ENCODE measurements around the gene GSE1.

GSE1 gene

GRCh38 chr16:85628645-85629044, 15.5 kb downstream of the GSE1 start:
- no peak for TF ChIP-seq ZFX (IDR thresholded peaks at IDR 0.05)
- no peak overlapping the region for H3K27ac ChIP-seq

- TF ChIP-seq CTCF (conservative IDR thresholded peaks at IDR 0.05) (no peak), ZFX (IDR thresholded peaks at IDR 0.05) (no peak)
- no peak overlapping the region for H3K27ac ChIP-seq
Measured at GRCh38 chr16:85629326-85629725, 16.2 kb downstream of the GSE1 start.

GRCh38 chr16:85629853-85630252, 16.7 kb downstream of the GSE1 start:
- TF ChIP-seq CTCF (conservative IDR thresholded peaks at IDR 0.05) (no peak), ZFX (IDR thresholded peaks at IDR 0.05) (no peak)
- no peak overlapping the region for H3K27ac ChIP-seq

GRCh38 chr16:85631230-85631629, 18.1 kb downstream of the GSE1 start:
- TF ChIP-seq CTCF (conservative IDR thresholded peaks at IDR 0.05) (no peak), ZFX (IDR thresholded peaks at IDR 0.05) (no peak)
- H3K27ac ChIP-seq: no peak overlapping the region

GRCh38 chr16:85631802-85632393, 18.8 kb downstream of the GSE1 start:
- TF ChIP-seq CTCF (conservative IDR thresholded peaks at IDR 0.05) (no peak), ZFX (IDR thresholded peaks at IDR 0.05) (no peak)
- no peak overlapping the region for H3K27ac ChIP-seq

- no peak overlapping the region for H3K27ac ChIP-seq
- TF ChIP-seq CTCF (conservative IDR thresholded peaks at IDR 0.05) (no peak), ZFX (IDR thresholded peaks at IDR 0.05) (no peak)
Measured at GRCh38 chr16:85632709-85633437, 19.8 kb downstream of the GSE1 start.

GRCh38 chr16:85633438-85633743, 20.3 kb downstream of the GSE1 start:
- TF ChIP-seq CTCF (conservative IDR thresholded peaks at IDR 0.05): no peak
- no peak for TF ChIP-seq ZFX (IDR thresholded peaks at IDR 0.05)
- no peak overlapping the region for H3K27ac ChIP-seq

- H3K27ac ChIP-seq: no peak overlapping the region
- TF ChIP-seq CTCF (conservative IDR thresholded peaks at IDR 0.05) (no peak), ZFX (IDR thresholded peaks at IDR 0.05) (no peak)
Measured at GRCh38 chr16:85633888-85634287, 20.8 kb downstream of the GSE1 start.

Data from C4-2B (cell line).